Thymus (tissue), 11 donors: ENCODE measurements around the gene CDH23. TPM values are rescaled to one million over a fixed set of nuclear protein-coding genes. Genes with fewer than 3 reads are reported as not detected.

Experiments used
- DNase-seq, 9 donors: peaks; one replicate each; pipeline ENCODE4 v3.0.0-alpha.2; 2013; ENCODE audit warnings: low spot score in 9 of 9, low read depth in 6 of 9, missing footprints in 1 of 9
- H3K27ac ChIP-seq, 2 donors: one replicate each; pipeline ENCODE4 v1.5.1; 2013; ENCODE audit warnings: control low read depth in 1 of 2, low read depth in 1 of 2, low read length in 1 of 2, mild to moderate bottlenecking in 1 of 2, moderate library complexity in 1 of 2
- H3K27me3 ChIP-seq, 2 donors: one replicate each; pipeline ENCODE4 v1.5.1; 2013; ENCODE audit warnings: low read length in 1 of 2; ENCODE audit not compliant: control insufficient read depth in 2 of 2, insufficient read depth in 1 of 2
- H3K36me3 ChIP-seq, 2 donors: one replicate each; pipeline ENCODE4 v1.5.1; 2013; ENCODE audit warnings: low read length in 1 of 2, mild to moderate bottlenecking in 1 of 2, moderate library complexity in 1 of 2; ENCODE audit not compliant: control insufficient read depth in 2 of 2, insufficient read depth in 2 of 2
- H3K4me1 ChIP-seq, 2 donors: one replicate each; pipeline ENCODE4 v1.5.1; 2013; ENCODE audit warnings: low read length in 2 of 2; ENCODE audit not compliant: control insufficient read depth in 2 of 2, insufficient read depth in 2 of 2
- H3K4me3 ChIP-seq, 2 donors: one replicate each; pipeline ENCODE4 v1.5.1; 2013; ENCODE audit warnings: low read length in 2 of 2, control low read depth in 1 of 2, mild to moderate bottlenecking in 1 of 2
- H3K9me3 ChIP-seq, 2 donors: one replicate each; pipeline ENCODE4 v1.5.1; 2013; ENCODE audit warnings: low read length in 1 of 2, mild to moderate bottlenecking in 1 of 2; ENCODE audit not compliant: control insufficient read depth in 2 of 2, insufficient read depth in 1 of 2
- WGBS: extraction: QIAGEN DNeasy Blood & Tissue Kit; methylation state at CpG from one replicate; pipeline ENCODE4 v1.1.7; 2013; 5-methylcytosine and 5-hydroxymethylcytosine counted together
- polyA plus RNA-seq: library from polyadenylated mRNA; stranded (reverse); fragments of 200-250 nt; gene quantifications from one replicate; pipeline ENCODE4 v1.2.3, GENCODE V29; 2013
- total RNA-seq: library from RNA; stranded (reverse); fragments of 120-200 nt; gene quantifications from one replicate; pipeline ENCODE4 v1.2.4, GENCODE V29; 2013
- donor health status: healthy.

Gene CDH23
- total and polyA plus RNA-seq, 2 donors, result 9.1 TPM

- H3K36me3 ChIP-seq, result peaks cover 3 to 12% of the 10 kb centered on the region in 2 donors
- WGBS, result 85% methylated on average over 4 of the region's 4 CpGs
- H3K27ac ChIP-seq, result peak overlapping the region; percentile 91 to 95
- DNase-seq, result peak in 1 of 9 donors; percentile 53
- H3K9me3 ChIP-seq, result peaks cover 0 to 8% of the 10 kb centered on the region in 2 donors
- H3K27me3 ChIP-seq, result no peaks in the 10 kb centered on the region
- peaks cover 30 to 57% of the 10 kb centered on the region in 2 donors for H3K4me1 ChIP-seq
- peak overlapping the region; percentile 36 to 50 for H3K4me3 ChIP-seq
These were observed 317.3 kb downstream of the CDH23 start for GRCh38 chr10:71714031-71714410.

- 96% methylated on average over 5 of the region's 5 CpGs for WGBS
- no peaks in the 10 kb centered on the region for H3K27me3 ChIP-seq
- H3K27ac ChIP-seq, result peak overlapping the region; percentile 91 to 95
- DNase-seq, result no peak
- H3K4me1 ChIP-seq, result peaks cover 30 to 59% of the 10 kb centered on the region in 2 donors
- H3K9me3 ChIP-seq, result peaks cover 0 to 12% of the 10 kb centered on the region in 2 donors
- H3K4me3 ChIP-seq, result peak overlapping the region in 1 of 2 donors; percentile 50
- H3K36me3 ChIP-seq, result peaks cover 3 to 12% of the 10 kb centered on the region in 2 donors
These were observed 317.9 kb downstream of the CDH23 start for GRCh38 chr10:71714592-71714991.

DNA sequence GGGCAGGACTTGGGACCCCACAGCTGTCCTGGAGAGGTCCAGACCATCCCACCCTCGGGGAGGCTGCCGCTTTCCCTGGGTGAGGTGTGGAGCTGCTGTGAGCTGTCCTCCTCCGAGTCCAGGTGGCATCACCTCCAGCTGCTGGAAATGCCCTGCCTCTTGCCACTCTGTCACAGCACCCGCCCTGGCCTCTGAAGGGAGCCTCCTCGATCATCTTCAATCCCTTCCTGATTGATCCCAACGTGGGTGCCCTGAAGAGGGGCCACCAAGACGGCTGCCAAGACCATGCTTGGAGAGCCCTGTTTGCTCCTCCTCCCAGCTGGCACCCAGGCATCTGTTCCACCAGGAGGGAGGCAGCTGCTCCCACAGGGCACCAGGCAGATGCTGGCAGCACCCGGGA is 318.3 kb downstream of the CDH23 start:
- no peak for DNase-seq
- H3K27ac ChIP-seq, result no peak overlapping the region
- H3K36me3 ChIP-seq, result peaks cover 3 to 12% of the 10 kb centered on the region in 2 donors
- peaks cover 30 to 63% of the 10 kb centered on the region in 2 donors for H3K4me1 ChIP-seq
- peaks cover 0 to 12% of the 10 kb centered on the region in 2 donors for H3K9me3 ChIP-seq
- H3K27me3 ChIP-seq, result no peaks in the 10 kb centered on the region
- no peak overlapping the region for H3K4me3 ChIP-seq
- 93% methylated on average over 8 of the region's 8 CpGs for WGBS

GRCh38 chr10:71715860-71716259 is 319.1 kb downstream of the CDH23 start:
- Histone ChIP-seq H3K27ac (no peak overlapping the region), H3K27me3 (no peaks in the 10 kb centered on the region), H3K36me3 (peaks cover 3 to 12% of the 10 kb centered on the region in 2 donors), H3K9me3 (peaks cover 0 to 12% of the 10 kb centered on the region in 2 donors), H3K4me1 (peaks cover 30 to 67% of the 10 kb centered on the region in 2 donors), H3K4me3 (no peak overlapping the region)
- WGBS, result 99% methylated on average over 20 of the region's 20 CpGs
- no peak for DNase-seq

DNA sequence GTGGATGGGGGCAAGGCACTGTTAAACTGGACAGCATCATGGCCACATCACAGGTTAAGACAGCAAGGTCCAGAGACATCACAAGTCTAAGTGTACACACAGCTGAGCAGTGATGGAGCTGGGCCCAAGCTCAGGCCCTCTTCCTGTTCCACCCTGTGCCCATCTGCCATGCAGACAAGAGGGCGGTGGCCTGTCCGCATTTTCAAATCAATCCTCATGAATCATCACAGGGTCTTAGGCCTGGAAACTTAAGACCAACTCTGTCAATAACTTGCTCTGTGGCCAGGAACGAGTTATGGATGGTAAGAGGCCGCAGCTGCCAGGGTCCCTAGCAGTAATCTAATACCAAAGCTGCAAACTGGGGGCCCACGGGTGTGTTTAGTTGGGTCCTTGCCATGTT is 319.7 kb downstream of the CDH23 start:
- H3K4me3 ChIP-seq, result no peak overlapping the region
- WGBS, result 97% methylated on average over 5 of the region's 5 CpGs
- no peak overlapping the region for H3K27ac ChIP-seq
- no peaks in the 10 kb centered on the region for H3K27me3 ChIP-seq
- H3K4me1 ChIP-seq, result peaks cover 30 to 67% of the 10 kb centered on the region in 2 donors
- peaks cover 0 to 12% of the 10 kb centered on the region in 2 donors for H3K9me3 ChIP-seq
- peaks cover 3 to 12% of the 10 kb centered on the region in 2 donors for H3K36me3 ChIP-seq
- DNase-seq, result no peak

DNA sequence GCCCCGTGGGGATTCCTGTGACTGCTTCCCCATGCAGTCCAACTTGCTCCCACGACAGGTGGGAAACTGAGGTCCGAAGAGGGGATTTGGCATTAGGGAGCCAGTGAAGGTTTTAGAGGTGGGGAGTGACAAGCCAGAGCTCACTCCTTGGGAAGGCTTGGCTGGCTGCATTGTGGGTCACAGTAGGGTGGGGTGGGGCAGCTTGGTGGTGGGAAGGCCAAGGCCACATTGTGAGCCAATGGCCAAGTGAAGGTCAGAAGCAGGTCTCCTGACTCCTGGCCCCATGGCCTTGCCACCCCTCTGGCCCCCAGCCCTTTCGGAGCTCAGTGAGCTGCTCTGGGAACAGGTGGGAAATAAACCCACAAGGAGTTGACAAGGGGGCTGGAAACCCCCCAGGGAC is 320.3 kb downstream of the CDH23 start:
- H3K4me1 ChIP-seq, result peaks cover 30 to 62% of the 10 kb centered on the region in 2 donors
- no peak overlapping the region for H3K27ac ChIP-seq

DNA sequence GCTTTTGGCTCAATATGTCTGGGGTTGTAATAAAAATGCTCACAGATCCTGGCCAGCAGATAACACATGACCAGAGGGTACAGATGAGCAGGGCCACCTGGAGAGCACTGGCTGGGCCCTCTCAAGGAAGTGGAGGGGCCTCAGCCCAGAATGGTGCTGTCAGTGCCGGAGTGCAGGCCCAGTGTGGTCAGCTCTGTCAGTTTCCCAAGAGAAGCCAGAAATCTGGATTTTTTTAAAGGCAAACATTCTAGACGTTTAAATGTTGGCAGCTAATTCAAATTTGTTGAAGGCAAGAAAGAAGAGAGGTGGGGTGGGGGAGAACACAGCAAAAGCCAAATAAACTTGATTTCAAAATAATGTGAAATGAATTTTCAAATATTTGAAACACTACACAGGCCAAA is 320.8 kb downstream of the CDH23 start:
- DNase-seq, result no peak
- Histone ChIP-seq H3K4me1 (peaks cover 26 to 57% of the 10 kb centered on the region in 2 donors), H3K27me3 (no peaks in the 10 kb centered on the region), H3K36me3 (peaks cover 3 to 12% of the 10 kb centered on the region in 2 donors), H3K27ac (no peak overlapping the region), H3K4me3 (no peak overlapping the region), H3K9me3 (peaks cover 0 to 12% of the 10 kb centered on the region in 2 donors)
- 92% methylated on average over 2 of the region's 2 CpGs for WGBS

More for the DNA sequence above, 320.3 kb downstream of the CDH23 start:
- WGBS, result 95% methylated on average over 4 of the region's 4 CpGs
- Histone ChIP-seq H3K4me3 (no peak overlapping the region), H3K9me3 (peaks cover 0 to 12% of the 10 kb centered on the region in 2 donors), H3K36me3 (peaks cover 3 to 12% of the 10 kb centered on the region in 2 donors), H3K27me3 (no peaks in the 10 kb centered on the region)
- DNase-seq, result no peak

- Histone ChIP-seq H3K27ac (no peak overlapping the region), H3K4me3 (no peak overlapping the region), H3K9me3 (peaks cover 0 to 10% of the 10 kb centered on the region in 2 donors), H3K36me3 (peaks cover 3 to 12% of the 10 kb centered on the region in 2 donors), H3K4me1 (peaks cover 20 to 51% of the 10 kb centered on the region in 2 donors), H3K27me3 (no peaks in the 10 kb centered on the region)
- 96% methylated on average over 10 of the region's 10 CpGs for WGBS
- DNase-seq, result no peak
These were observed 321.5 kb downstream of the CDH23 start for GRCh38 chr10:71718165-71718698.

DNA sequence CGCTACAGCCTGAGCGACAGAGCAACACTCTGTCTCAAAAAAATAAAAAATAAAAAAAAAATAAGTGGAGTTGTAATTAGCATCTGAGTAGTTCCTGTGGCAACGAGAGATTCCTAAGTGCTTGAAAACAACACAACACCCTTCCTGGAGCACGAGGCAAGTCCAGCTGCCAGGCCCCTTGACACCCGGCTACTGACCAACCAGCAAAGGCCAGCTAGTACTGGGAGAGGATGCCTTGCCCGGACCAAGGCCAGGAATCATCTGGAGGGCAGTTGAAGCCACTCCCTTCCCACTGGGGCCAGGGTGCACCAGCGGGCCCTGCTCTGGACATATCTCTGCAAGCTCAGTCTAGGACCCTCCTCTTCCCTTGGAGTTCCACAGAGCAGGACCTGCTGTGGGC is 322.3 kb downstream of the CDH23 start:
- no peak for DNase-seq
- WGBS, result 96% methylated on average over 7 of the region's 7 CpGs
- Histone ChIP-seq H3K27me3 (no peaks in the 10 kb centered on the region), H3K9me3 (peaks cover 0 to 9% of the 10 kb centered on the region in 2 donors), H3K4me1 (peaks cover 12 to 51% of the 10 kb centered on the region in 2 donors), H3K36me3 (peaks cover 3 to 12% of the 10 kb centered on the region in 2 donors), H3K27ac (no peak overlapping the region), H3K4me3 (no peak overlapping the region)
